ENCODE results near the gene ASCC3. TPM values are rescaled to one million over a fixed set of nuclear protein-coding genes. Genes with fewer than 3 reads are reported as not detected.

Gene ASCC3
- total and polyA plus RNA-seq, 4 donors = 12.8 to 32.7 (median 16.4) TPM

GRCh38 chr6:100810015-100810414, 71.1 kb downstream of the ASCC3 start:
- TF ChIP-seq SP1 (IDR thresholded peaks at IDR 0.05) (no peak), HNF4A (conservative IDR thresholded peaks at IDR 0.05) (no peak), JUND (IDR thresholded peaks at IDR 0.05) (no peak), FOXA1 (IDR thresholded peaks at IDR 0.05) (no peak), REST (IDR thresholded peaks at IDR 0.05) (no peak), TAF1 (conservative IDR thresholded peaks at IDR 0.05) (no peak), RAD21 (IDR thresholded peaks at IDR 0.05) (no peak), EGR1 (IDR thresholded peaks at IDR 0.05; ENCODE audit: low read depth in 2 of 2) (no peak)
- TF ChIP-seq, protein P1, sequence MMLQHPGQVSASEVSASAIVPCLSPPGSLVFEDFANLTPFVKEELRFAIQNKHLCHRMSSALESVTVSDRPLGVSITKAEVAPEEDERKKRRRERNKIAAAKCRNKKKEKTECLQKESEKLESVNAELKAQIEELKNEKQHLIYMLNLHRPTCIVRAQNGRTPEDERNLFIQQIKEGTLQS (IDR thresholded peaks at IDR 0.05) = no peak
- TF ChIP-seq, protein P2, sequence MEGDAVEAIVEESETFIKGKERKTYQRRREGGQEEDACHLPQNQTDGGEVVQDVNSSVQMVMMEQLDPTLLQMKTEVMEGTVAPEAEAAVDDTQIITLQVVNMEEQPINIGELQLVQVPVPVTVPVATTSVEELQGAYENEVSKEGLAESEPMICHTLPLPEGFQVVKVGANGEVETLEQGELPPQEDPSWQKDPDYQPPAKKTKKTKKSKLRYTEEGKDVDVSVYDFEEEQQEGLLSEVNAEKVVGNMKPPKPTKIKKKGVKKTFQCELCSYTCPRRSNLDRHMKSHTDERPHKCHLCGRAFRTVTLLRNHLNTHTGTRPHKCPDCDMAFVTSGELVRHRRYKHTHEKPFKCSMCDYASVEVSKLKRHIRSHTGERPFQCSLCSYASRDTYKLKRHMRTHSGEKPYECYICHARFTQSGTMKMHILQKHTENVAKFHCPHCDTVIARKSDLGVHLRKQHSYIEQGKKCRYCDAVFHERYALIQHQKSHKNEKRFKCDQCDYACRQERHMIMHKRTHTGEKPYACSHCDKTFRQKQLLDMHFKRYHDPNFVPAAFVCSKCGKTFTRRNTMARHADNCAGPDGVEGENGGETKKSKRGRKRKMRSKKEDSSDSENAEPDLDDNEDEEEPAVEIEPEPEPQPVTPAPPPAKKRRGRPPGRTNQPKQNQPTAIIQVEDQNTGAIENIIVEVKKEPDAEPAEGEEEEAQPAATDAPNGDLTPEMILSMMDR (IDR thresholded peaks at IDR 0.05; ENCODE audit: low read depth, low read length, missing input control) = no peak
- H3K27me3 ChIP-seq (ENCODE audit: control insufficient read depth in 4 of 4, insufficient read depth in 4 of 4, low read length in 3 of 4) = no peaks in the 10 kb centered on the region
- 94% methylated on average over 2 of the region's 2 CpGs for WGBS
- H3K4me1 ChIP-seq (ENCODE audit: control insufficient read depth in 4 of 4, insufficient read depth in 4 of 4, low read length in 3 of 4) = no peaks in the 10 kb centered on the region
- H3K36me3 ChIP-seq (ENCODE audit: control insufficient read depth in 4 of 4, insufficient read depth in 3 of 4, low read depth in 1 of 4, low read length in 3 of 4) = peaks cover 0 to 4% (median 0%) of the 10 kb centered on the region in 4 donors
- H3K27ac ChIP-seq (ENCODE audit: low read depth in 1 of 2, low read length in 2 of 2) = no peak overlapping the region
- H3K9ac ChIP-seq (ENCODE audit: low read depth in 1 of 2, low read length in 2 of 2) = no peak overlapping the region
- H3K9me3 ChIP-seq (ENCODE audit: control insufficient read depth in 4 of 4, low read length in 3 of 4) = no peaks in the 10 kb centered on the region
- H3K4me3 ChIP-seq (ENCODE audit: low read depth in 1 of 3, low read length in 3 of 3) = no peak overlapping the region
- DNase-seq (ENCODE audit: low spot score) = no peak

- Histone ChIP-seq H3K27ac (ENCODE audit: low read depth in 1 of 2, low read length in 2 of 2) (no peak overlapping the region), H3K9me3 (ENCODE audit: control insufficient read depth in 4 of 4, low read length in 3 of 4) (no peaks in the 10 kb centered on the region), H3K36me3 (ENCODE audit: control insufficient read depth in 4 of 4, insufficient read depth in 3 of 4, low read depth in 1 of 4, low read length in 3 of 4) (peaks cover 0 to 4% (median under 1%) of the 10 kb centered on the region in 4 donors), H3K27me3 (ENCODE audit: control insufficient read depth in 4 of 4, insufficient read depth in 4 of 4, low read length in 3 of 4) (no peaks in the 10 kb centered on the region), H3K4me3 (ENCODE audit: low read depth in 1 of 3, low read length in 3 of 3) (no peak overlapping the region), H3K9ac (ENCODE audit: low read depth in 1 of 2, low read length in 2 of 2) (no peak overlapping the region), H3K4me1 (ENCODE audit: control insufficient read depth in 4 of 4, insufficient read depth in 4 of 4, low read length in 3 of 4) (no peaks in the 10 kb centered on the region)
- no peak for TF ChIP-seq YY1 (IDR thresholded peaks at IDR 0.05)
- no peak for TF ChIP-seq RAD21 (IDR thresholded peaks at IDR 0.05)
- TF ChIP-seq TAF1 (conservative IDR thresholded peaks at IDR 0.05) = no peak
- TF ChIP-seq HNF4G (IDR thresholded peaks at IDR 0.05) = no peak
- 90% methylated on average over 1 of the region's 1 CpG for WGBS
- DNase-seq (ENCODE audit: low spot score) = no peak
Observed at GRCh38 chr6:100809346-100809745, 71.8 kb downstream of the ASCC3 start.

- no peak overlapping the region for H3K9ac ChIP-seq (ENCODE audit: low read depth in 1 of 2, low read length in 2 of 2)
- DNase-seq (ENCODE audit: low spot score) = no peak
- no peaks in the 10 kb centered on the region for H3K9me3 ChIP-seq (ENCODE audit: control insufficient read depth in 4 of 4, low read length in 3 of 4)
- no peaks in the 10 kb centered on the region for H3K27me3 ChIP-seq (ENCODE audit: control insufficient read depth in 4 of 4, insufficient read depth in 4 of 4, low read length in 3 of 4)
- H3K36me3 ChIP-seq (ENCODE audit: control insufficient read depth in 4 of 4, insufficient read depth in 3 of 4, low read depth in 1 of 4, low read length in 3 of 4) = peaks cover 0 to 4% (median under 1%) of the 10 kb centered on the region in 4 donors
- TF ChIP-seq JUND (IDR thresholded peaks at IDR 0.05) = no peak
- TF ChIP-seq EGR1 (IDR thresholded peaks at IDR 0.05; ENCODE audit: low read depth in 2 of 2) = no peak
- TF ChIP-seq NR2F2 (IDR thresholded peaks at IDR 0.05) = no peak
- no peak for TF ChIP-seq HNF4G (IDR thresholded peaks at IDR 0.05)
- TF ChIP-seq ZBTB33 (IDR thresholded peaks at IDR 0.05) = no peak
- no peak for TF ChIP-seq YY1 (IDR thresholded peaks at IDR 0.05)
- no peak overlapping the region for H3K4me3 ChIP-seq (ENCODE audit: low read depth in 1 of 3, low read length in 3 of 3)
- 97% methylated on average over 3 of the region's 3 CpGs for WGBS
- H3K4me1 ChIP-seq (ENCODE audit: control insufficient read depth in 4 of 4, insufficient read depth in 4 of 4, low read length in 3 of 4) = no peaks in the 10 kb centered on the region
- H3K27ac ChIP-seq (ENCODE audit: low read depth in 1 of 2, low read length in 2 of 2) = no peak overlapping the region
Observed at GRCh38 chr6:100808638-100809275, 72.4 kb downstream of the ASCC3 start.

All from liver (tissue), 9 donors.